Measurements from ENCODE around the gene SRC. TPM values are rescaled to one million over a fixed set of nuclear protein-coding genes. Genes with fewer than 3 reads are reported as not detected.

Gene SRC
- total and polyA plus RNA-seq, 2 of the 8 experiments (the other 6 are each of a cell fraction or from before 2014, with no cell fraction given): 27.6 to 28.8 TPM

DNA sequence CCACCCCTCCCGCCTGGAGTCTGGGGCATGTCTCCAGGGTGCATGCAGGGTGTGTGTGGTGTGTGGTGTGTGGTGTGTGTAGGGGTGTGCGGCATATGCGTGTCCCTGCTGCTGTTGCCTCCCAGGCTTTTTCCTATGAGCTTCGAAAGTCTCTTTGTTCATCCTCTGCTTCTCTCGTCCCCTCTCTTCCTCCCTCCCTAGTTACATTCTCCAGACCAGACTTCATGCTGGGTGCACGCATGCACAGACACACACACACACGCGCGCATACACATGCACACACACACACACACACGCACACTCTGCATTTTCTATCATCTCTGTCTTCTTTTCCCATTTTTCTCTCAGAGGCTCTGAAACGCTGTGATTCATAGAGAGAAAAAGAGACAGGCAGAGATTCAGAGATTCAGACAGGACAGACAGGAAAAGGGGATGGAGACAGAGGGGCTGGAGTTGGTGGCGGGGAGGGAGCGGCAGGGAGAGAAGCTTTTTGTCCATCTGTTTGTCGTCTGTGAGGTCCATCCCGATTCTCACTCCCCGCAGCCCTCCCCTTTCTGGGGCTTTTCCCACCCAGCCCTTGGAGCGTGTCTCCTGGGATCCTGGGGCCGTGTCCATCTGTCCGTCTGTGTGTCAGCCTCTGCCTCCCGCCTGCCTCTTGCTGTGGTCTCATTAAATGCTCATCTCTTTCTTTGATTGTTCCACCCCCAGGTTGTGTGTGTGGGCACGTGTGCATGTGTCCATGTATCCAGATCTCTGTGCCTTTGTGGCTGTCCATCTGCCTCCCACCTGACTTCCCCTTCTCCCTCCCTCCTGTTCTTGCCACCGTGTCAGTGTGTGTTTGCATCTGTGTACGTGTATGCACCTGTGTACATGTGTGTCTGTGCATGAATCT is 62.6 kb downstream of the SRC start:
- Histone ChIP-seq H3K4me2 (ENCODE audit: insufficient read depth in 1 of 2, low read depth in 2 of 2, low read length in 2 of 2) (peak overlapping the region in 1 of 2 experiments; percentile 26; a peak in 2 of 4 replicates), H3K56ac (replicated peaks; ENCODE audit: insufficient read length, low read depth, low read length) (no peak overlapping the region), H3K4me3 (ENCODE audit: extremely low read depth in 1 of 4, insufficient read depth in 2 of 4, low read depth in 3 of 4, low read length in 4 of 4) (no peak overlapping the region), H2AFZ (ENCODE audit: low read length) (no peak overlapping the region), H3K14ac (ENCODE audit: insufficient read length) (no peak overlapping the region), H3K79me2 (ENCODE audit: control insufficient read depth in 1 of 2, insufficient read depth in 2 of 2, low read length in 2 of 2) (no peaks in the 10 kb centered on the region), H3K9ac (replicated peaks in 1 of 4; ENCODE audit: extremely low read depth in 1 of 4, low read depth in 3 of 4, low read length in 3 of 4) (no peak overlapping the region; a peak in 2 of 7 replicates), H2BK120ac (replicated peaks; ENCODE audit: low read depth, low read length) (no peak overlapping the region), H3K27ac (ENCODE audit: low read depth, low read length) (no peak overlapping the region), H3K18ac (ENCODE audit: extremely low read depth, low read length) (no peak overlapping the region), H3K79me1 (ENCODE audit: low read depth, low read length) (no peaks in the 10 kb centered on the region), H3K9me3 (ENCODE audit: insufficient read depth in 2 of 2, low read depth in 1 of 2, low read length in 1 of 2) (no peaks in the 10 kb centered on the region), H3K4ac (replicated peaks; ENCODE audit: insufficient read length, low read depth, low read length) (no peak overlapping the region), H4K8ac (ENCODE audit: extremely low read depth, insufficient read depth, low read length) (no peak overlapping the region), H4K91ac (replicated peaks; ENCODE audit: insufficient read length, low read length) (peak overlapping the region; percentile 13), H2BK15ac (ENCODE audit: low read length) (peak overlapping the region; percentile 100), H3K4me1 (replicated peaks in 1 of 4; ENCODE audit: control insufficient read depth in 3 of 4, insufficient read depth in 4 of 4, low read length in 3 of 4) (peaks cover 11 to 44% (median 26%) of the 10 kb centered on the region in 4 experiments), H2AK5ac (ENCODE audit: low read depth, low read length) (no peak overlapping the region; the same call in 1 of the 2 replicates), H3K27me3 (replicated peaks in 1 of 4; ENCODE audit: control insufficient read depth in 3 of 4, extremely low read depth in 1 of 4, insufficient read depth in 3 of 4, low read length in 3 of 4) (peaks cover 0 to 9% (median 2%) of the 10 kb centered on the region in 4 experiments; a peak in 3 of 7 replicates), H4K5ac (ENCODE audit: insufficient read length, low read depth, low read length) (no peak overlapping the region), H3K23ac (ENCODE audit: insufficient read length) (no peak overlapping the region), H2BK5ac (ENCODE audit: low read depth, low read length) (peak overlapping the region; percentile 8; the same call in 1 of the 2 replicates), H3K23me2 (ENCODE audit: low read depth, low read length) (peaks cover 19% of the 10 kb centered on the region), H2BK20ac (ENCODE audit: low read length) (peak overlapping the region; percentile 41; the same call in 1 of the 2 replicates), H4K20me1 (replicated peaks in 1 of 2; ENCODE audit: control insufficient read depth in 1 of 2, insufficient read depth in 2 of 2, low read length in 2 of 2) (peaks cover 0 to 2% of the 10 kb centered on the region in 2 experiments), H3K36me3 (ENCODE audit: control insufficient read depth in 2 of 4, insufficient read depth in 4 of 4, low read length in 3 of 4) (0 out of 8 replicates have a peak, but pooled peaks cover 0 to 2% (median 0%) of the 10 kb centered on the region in 4 experiments), H2BK12ac (ENCODE audit: low read depth, low read length) (peak overlapping the region; percentile 97; the same call in 1 of the 2 replicates)
- DNase-seq (ENCODE audit: low read depth in 1 of 2, low spot score in 2 of 2): peak in 1 of 2 experiments; percentile 46
- ChIA-PET CTCF (ENCODE audit: partially characterized antibody) (interaction anchor here (1.0 to 2.8 kb wide), 4 partner anchors 12 to 129 kb away, joined by 3 to 9 read pairs (median 6); no protein-coding TSS in a partner anchor), POLR2A (ENCODE audit: partially characterized antibody) (interaction anchor here (1.0 to 3.2 kb wide), 3 partner anchors 11 to 103 kb away, joined by 3 to 24 read pairs (median 5); no protein-coding TSS in a partner anchor)
- TF ChIP-seq EGR1 (IDR thresholded peaks at IDR 0.05; ENCODE audit: borderline replicate concordance, low read depth, low read length) (no peak), TBP (IDR thresholded peaks at IDR 0.05; ENCODE audit: low read depth, low read length) (no peak), RFX5 (IDR thresholded peaks at IDR 0.05; ENCODE audit: borderline replicate concordance, low read depth, low read length) (no peak), SAP30 (IDR thresholded peaks at IDR 0.05; ENCODE audit: insufficient read depth, insufficient replicate concordance, low read length) (no peak), SP1 (IDR thresholded peaks at IDR 0.05; ENCODE audit: low read depth, low read length) (no peak), FOSL1 (IDR thresholded peaks at IDR 0.05; ENCODE audit: insufficient read depth, low read depth, low read length) (no peak)
- TF ChIP-seq, protein P1, sequence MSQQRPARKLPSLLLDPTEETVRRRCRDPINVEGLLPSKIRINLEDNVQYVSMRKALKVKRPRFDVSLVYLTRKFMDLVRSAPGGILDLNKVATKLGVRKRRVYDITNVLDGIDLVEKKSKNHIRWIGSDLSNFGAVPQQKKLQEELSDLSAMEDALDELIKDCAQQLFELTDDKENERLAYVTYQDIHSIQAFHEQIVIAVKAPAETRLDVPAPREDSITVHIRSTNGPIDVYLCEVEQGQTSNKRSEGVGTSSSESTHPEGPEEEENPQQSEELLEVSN (IDR thresholded peaks at IDR 0.05): no peak
- WGBS, 2 experiments (ENCODE audit: extremely low coverage in 1 of 2, insufficient coverage in 1 of 2, insufficient read length in 1 of 2, insufficient replicate concordance in 2 of 2, low coverage in 1 of 2, low lambda C conversion rate in 2 of 2, missing lambda C conversion rate in 1 of 2): 76% methylated on average over 21 of the region's 23 CpGs; no CpG with 5 or more reads in 1 of the 2 experiments
- FAIRE-seq: no peak

All from H1 (cell line).